Stimulated activated CD8-positive, alpha-beta memory T cell treated with anti-CD3 and anti-CD28 coated beads, Interleukin-12 subunit alpha, Interleukin-12 subunit beta, amount 100 ng/mL, for 1 hour (primary cell): Measurements from ENCODE around the gene CYP27B1.
"Not testable (repeated sequence)": the region's sequence is repeated elsewhere in the genome, so short reads cannot be mapped to it uniquely, and the experiment has no call there.

ENCODE experiments used
- DNase-seq: peaks from one replicate; pipeline ENCODE4 v3.0.0-alpha.2; 2020; ENCODE audit warnings: low read depth

Gene CYP27B1

DNA sequence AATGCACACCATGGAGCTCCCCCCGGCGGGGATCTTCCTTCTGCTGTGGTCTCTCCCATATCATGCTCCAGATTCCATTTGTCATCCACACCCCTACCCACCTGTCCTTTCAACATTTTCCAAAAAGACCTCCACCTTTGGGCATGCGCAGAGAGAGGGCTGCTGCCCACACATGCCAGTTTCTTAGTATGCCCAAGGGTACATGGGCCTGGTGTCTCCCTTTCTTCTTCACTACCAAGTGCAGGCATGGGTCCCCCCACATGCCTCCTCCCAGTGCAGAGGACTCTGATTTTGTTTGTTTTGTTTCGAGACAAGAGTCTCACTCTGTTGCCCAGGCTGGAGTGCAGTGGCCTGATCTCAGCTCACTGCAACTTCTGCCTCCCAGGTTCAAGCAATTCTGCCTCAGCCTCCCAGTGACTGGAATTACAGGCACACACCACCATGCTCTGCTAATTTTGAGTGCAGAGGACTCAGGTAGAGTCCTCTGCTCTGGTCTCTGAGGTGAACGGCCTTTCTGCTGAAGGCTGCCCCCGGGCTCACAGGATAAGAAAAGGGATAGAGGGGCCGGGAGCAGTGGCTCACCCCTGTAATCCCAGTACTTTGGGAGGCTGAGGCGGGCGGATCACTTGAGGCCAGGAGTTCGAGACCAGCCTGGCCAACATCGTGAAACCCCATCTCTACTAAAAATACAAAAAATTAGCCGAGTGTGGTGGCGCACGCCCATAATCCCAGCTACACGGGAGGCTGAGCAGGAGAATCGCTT is 44.9 kb downstream of the CYP27B1 start:
- DNase-seq, result not testable (repeated sequence)

DNA sequence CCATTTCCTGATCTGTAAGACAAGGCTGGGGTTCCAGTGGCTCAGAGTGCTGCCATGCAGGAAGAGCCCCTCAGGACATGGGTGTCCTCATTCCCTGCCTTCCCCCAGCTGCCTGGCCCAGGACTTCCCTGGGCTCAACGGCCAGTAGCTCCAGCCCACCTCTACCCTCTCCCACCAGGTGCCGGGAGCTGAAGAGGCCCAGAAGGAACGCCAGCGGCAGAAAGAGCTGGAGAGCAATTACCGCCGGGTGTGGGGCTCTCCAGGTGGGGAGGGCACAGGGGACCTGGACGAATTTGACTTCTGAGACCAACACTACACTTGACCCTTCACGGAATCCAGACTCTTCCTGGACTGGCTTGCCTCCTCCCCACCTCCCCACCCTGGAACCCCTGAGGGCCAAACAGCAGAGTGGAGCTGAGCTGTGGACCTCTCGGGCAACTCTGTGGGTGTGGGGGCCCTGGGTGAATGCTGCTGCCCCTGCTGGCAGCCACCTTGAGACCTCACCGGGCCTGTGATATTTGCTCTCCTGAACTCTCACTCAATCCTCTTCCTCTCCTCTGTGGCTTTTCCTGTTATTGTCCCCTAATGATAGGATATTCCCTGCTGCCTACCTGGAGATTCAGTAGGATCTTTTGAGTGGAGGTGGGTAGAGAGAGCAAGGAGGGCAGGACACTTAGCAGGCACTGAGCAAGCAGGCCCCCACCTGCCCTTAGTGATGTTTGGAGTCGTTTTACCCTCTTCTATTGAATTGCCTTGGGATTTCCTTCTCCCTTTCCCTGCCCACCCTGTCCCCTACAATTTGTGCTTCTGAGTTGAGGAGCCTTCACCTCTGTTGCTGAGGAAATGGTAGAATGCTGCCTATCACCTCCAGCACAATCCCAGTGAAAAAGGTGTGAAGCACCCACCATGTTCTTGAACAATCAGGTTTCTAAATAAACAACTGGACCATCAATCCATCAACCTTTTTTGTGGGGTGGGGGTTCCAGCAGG is 46.0 kb downstream of the CYP27B1 start:
- no peak for DNase-seq

DNA sequence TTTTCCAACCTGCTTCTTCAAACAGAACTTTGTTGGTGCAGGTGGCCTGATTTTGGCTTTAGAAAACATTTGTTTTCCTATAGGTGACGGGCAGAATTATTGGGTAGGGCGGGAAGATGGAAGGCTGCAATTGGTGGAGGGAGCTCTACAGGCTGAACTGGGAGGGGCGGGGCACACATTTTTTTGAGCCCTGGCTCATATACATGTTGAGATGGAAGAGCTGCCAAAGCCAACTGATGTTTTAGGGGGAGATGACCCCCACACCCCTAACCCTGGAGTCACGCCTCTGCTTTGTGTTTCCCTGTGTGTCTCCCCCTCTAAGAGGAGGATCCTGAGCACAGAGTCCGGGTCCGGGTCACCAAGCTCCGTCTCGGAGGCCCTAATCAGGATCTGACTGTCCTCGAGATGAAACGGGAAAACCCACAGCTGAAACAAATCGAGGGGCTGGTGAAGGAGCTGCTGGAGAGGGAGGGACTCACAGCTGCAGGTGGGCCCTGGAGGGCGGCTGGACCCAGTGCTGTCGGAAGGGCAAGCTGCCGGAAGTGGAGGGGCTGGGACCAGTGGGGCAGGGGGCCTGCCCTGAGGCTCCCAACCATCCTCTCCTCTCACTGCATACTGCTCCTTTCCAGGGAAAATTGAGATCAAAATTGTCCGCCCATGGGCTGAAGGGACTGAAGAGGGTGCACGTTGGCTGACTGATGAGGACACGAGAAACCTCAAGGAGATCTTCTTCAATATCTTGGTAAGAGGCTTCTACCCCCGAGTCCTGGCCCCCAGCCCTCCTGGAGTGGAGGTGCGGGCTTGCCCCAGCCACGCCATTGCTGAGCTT is 46.9 kb downstream of the CYP27B1 start:
- DNase-seq, result no peak

DNA sequence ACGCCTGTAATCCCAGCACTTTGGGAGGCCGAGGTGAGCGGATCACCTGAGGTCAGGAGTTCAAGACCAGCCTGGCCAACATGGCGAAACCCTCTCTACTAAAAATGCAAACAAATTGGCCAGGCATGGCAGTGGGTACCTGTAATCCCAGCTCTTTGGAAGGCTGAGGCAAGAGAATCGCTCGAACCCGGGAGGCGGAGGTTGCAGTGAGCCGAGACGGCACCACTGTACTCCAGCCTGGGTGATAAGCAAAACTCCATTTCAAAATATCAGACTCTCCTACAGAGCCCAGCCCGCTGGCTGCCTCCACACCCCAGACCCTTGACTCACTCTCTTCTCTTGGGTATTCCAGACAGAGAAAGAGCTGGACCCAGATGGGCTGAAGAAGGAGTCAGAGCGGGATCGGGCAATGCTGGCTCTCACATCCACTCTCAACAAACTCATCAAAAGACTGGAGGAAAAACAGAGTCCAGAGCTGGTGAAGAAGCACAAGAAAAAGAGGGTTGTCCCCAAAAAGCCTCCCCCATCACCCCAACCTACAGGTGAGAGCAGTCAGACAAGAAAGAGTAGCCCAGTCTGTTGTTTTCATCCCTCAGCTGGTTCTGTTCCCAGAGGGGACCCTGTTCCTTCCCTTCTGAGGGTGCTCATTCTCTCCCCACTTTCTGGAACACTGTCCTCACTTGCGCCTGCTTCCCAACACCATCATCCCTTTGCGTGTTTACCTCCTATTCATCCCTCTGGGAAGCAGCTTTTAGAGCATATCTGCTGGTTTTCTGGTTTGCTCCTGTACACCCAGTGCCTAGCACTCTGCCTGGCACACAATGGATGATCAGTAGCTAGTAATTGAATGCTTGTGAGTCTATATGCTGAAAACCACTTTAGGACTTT is 48.0 kb downstream of the CYP27B1 start:
- no peak for DNase-seq

DNA sequence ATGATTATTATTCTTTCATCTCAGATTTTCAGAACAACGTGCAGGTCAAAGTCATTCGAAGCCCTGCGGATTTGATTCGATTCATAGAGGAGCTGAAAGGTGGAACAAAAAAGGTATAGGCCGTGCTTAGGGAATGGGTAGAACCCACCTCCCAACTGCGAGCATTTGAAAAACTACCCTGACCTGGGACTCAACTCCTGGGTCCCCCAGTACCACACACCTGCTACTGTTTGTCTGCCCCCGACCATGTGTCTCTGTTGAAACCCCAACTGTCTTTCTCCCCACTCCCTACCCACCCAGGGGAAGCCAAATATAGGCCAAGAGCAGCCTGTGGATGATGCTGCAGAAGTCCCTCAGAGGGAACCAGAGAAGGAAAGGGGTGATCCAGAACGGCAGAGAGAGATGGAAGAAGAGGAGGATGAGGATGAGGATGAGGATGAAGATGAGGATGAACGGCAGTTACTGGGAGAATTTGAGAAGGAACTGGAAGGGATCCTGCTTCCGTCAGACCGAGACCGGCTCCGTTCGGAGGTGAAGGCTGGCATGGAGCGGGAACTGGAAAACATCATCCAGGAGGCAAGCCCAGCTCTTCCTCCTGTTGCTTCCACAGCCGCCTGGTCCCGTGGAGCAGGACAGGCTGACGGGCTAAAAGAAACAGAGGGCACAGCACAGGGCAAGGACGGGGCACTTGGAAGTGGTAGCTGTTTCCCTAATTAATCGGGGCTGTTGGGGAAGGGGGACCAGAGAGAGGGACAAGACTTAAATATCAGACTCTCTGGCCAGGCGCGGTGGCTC is 48.8 kb downstream of the CYP27B1 start:
- DNase-seq, result no peak

DNA sequence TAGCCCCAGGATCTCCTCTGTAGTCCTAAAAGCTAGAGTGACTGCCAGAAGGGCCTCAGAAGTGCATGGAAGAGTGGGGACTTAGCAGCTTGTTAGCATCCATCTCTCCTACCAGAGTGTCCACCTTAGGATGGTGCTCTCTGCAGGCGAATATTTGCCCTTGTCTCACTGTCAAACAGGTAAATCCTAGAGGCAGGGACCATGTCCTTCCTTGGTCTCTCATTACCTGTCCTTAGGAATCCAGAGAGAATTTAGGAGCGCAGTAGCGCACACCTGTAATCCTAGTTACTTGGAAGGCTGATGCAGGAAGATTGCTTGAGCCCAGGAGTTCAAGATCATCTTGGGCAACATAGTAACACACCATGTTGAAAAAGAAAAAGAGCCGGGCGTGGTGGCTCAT is 49.7 kb downstream of the CYP27B1 start:
- no peak for DNase-seq

DNA sequence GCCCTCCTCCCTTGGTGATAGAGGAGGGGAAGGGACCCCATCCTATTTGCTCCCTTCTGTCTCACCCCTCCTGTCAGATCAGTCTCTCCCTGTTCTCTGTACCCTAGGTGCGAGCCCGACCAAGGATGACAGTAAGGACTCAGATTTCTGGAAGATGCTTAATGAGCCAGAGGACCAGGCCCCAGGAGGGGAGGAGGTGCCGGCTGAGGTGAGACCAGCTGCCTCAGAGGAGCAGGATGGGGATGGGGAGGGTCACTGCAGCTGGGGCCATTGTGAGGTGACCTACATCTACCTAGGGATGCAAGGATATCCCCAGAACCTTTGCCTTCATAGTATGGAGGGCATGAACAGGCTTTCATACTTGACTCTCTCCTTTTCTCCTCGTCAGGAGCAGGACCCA is 50.6 kb downstream of the CYP27B1 start:
- DNase-seq, result no peak

DNA sequence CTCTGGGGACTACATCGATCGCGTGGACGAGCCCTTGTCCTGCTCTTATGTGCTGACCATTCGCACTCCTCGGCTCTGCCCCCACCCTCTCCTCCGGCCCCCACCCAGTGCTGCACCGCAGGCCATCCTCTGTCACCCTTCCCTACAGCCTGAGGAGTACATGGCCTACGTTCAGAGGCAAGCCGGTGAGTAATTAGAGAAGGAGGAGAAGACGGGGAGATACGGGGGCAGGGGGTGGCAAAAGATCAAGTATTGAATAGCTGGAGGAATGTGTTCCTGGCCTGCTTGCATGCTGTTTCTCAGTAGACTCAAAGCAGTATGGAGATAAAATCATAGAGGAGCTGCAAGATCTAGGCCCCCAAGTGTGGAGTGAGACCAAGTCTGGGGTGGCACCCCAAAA is 51.1 kb downstream of the CYP27B1 start:
- no peak for DNase-seq

DNA sequence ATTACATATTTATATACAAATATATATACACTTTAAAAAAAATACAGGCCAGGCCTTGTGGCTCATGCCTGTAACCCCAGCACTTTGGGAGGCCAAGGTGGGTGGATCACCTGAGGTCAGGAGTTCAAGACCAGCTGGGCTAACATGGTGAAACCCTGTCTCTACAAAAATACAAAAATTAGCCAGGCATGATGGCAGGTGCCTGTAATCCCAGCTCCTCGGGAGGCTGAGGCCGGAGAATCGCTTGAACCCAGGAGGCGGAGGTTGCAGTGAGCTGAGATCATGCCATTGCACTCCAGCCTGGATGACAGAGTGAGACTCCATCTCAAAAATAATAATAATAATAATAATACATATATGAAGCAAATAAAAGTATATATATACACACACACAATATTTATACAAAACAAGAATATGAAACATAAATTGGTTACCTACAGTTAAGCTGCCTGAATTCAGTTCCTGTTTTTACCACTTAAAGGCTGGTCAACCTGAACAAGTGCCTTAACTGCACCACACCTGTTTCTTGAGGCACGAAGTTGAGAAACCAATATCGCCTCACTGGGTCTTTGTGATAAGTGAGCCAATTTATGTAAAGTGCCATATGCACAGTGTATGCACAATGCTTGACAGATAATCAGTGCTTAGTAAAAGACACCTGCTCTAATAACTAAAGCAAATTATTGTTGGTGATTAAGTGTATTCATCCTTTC is 51.7 kb downstream of the CYP27B1 start:
- DNase-seq, result not testable (repeated sequence)

DNA sequence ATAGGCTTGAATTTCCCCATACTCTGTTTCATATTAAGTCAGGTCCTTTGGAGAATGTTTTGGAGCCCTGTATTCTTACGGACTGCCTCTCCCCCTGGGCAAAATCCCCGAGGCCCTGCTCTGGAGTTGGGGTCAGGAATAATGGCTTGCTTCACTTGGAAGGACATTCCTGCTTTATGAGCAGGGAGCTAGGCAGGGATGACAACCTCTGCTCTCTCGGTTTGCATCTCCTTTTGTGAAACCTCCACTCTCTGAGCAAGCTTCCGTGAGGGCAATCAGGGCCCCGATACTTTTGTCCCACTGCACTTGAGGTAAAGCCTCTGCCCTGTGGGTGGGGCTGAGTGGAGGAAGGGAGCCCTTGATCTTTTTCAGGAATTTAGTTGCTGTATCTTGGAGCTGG is 53.7 kb downstream of the CYP27B1 start:
- no peak for DNase-seq

DNA sequence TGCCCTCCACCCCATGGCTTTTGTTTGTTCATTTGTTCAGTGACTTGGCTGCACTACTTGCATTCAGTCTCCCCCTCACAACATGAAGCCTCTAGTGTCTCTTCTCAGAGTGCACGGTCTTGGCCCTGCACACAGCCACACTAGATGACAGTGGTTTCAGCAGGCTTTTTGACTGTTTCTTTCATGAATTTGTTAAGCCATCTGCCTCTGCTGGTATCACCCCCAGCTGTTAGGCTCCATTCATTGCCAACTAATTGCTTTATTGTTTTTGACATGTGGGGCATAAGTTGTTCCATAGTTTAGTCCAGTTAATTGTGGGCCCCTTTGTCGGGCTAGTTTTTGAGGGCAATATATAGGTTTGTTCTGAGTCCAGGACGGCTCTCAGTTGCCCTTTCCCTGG is 54.2 kb downstream of the CYP27B1 start:
- DNase-seq, result no peak
